D721Med (cell line): ENCODE measurements around the gene PCED1B.

ENCODE experiments used
- DNase-seq: peaks from one replicate; pipeline ENCODE4 v3.0.0; 2011; ENCODE audit warnings: low spot score; ENCODE audit not compliant: insufficient read length
- FAIRE-seq: peaks from 2 replicates; lab custom pipeline; 2011; peaks lifted over from hg19 to GRCh38; lab: Jason Lieb, UNC
- CTCF ChIP-seq: IDR thresholded peaks from 2 replicates; pipeline ENCODE4 v1.5.1; 2012; ENCODE audit warnings: mild to moderate bottlenecking, control low read depth; ENCODE audit not compliant: insufficient read depth; ENCODE audit errors: missing control alignments

Gene PCED1B

DNA sequence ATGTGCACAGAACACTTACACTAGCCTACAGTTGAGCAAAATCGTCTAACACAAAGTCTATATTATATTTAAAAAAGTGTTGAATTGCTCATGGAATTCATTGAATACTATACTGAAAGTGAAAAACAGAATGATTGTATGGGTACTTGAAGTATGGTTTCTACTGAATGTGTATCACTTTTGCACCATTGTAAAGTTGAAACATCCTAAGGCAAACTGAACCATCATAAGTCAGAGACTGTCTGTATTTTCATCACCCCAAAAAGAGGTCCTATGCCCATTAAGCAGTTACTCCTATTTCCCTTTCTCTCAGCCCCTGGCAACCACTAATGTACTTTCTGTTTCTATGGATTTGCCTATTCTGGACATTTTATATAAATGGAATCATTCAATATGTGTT, 4.8 kb downstream of the PCED1B start:
- DNase-seq (no peak), FAIRE-seq (no peak)
- TF ChIP-seq CTCF = no peak

- FAIRE-seq (no peak), DNase-seq (no peak)
- TF ChIP-seq CTCF = no peak
Observed at GRCh38 chr12:47085815-47086252, 6.4 kb downstream of the PCED1B start.

- TF ChIP-seq CTCF = no peak
- no peak for DNase-seq
- no peak for FAIRE-seq
Observed at GRCh38 chr12:47087088-47087688, 7.8 kb downstream of the PCED1B start.

DNA sequence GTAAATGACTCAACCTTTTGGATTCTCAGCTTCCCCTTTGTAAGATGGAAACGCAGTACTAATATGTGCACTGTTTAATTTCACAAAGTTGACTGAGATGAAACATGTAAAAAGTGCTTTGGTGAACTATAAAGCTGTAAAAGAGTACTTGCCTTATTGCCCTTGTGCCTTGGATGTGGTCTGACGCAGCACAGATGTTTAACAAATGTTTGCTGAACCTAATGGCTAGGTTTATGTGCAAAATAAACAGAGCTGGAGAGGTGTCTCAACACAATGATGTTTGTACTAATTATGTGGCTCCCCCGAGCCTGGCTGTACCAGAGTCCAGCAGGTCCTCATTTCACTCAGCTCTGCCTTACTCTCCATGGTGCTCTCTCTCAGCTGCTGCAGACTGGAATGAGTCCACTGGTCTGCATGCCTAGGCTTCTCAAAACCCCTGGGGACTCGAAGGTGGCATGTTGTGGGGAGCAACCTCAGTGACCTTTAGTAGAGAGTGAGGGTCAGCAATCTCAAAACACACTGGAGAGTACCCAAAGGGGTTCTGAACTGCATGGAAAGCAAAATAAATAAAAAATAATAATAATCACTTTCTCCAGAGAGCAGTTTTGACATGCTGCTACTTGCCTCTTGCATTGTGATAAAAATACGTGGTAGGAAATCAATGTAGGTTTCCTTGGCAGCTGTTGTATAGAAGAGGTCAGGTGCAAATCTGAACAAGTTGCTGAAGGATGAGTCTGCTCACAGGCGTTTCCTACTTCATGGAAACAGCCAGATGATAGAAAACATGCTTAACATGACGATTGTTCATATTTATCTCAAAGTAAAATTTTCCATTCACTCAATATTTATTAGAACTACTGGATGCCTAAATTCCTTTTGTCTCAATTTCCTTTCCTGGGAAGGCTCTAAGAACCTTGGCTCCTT, 8.9 kb downstream of the PCED1B start:
- FAIRE-seq (no peak), DNase-seq (no peak)
- no peak for TF ChIP-seq CTCF

DNA sequence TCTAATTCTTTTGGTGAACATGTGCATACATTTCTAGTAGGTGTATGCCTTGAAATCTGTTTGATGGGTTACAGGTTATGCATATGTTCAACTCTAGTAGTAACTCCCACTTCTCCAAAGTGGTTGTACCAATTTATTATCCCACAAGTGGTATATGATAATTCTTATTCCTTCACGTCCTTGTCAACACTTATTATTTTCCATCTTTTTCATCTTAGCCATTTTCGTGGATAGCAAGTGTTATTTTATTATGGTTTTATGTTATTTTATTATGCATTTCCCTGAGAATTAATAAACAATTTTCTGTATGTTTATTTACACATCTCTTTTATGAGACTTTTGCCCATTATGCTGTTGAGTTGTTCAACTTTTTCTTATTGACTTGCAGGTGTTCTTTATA, 11.6 kb downstream of the PCED1B start:
- FAIRE-seq (no peak), DNase-seq (no peak)
- no peak for TF ChIP-seq CTCF

GRCh38 chr12:47094804-47095203, 15.4 kb downstream of the PCED1B start:
- no peak for DNase-seq
- no peak for TF ChIP-seq CTCF
- no peak for FAIRE-seq
